Occipital lobe (tissue), 2 donors: ENCODE data around the gene CCDC51. TPM values are rescaled to one million over a fixed set of nuclear protein-coding genes. Genes with fewer than 3 reads are reported as not detected.

Source experiments
- DNase-seq: peaks from one replicate; lab custom pipeline; 2025; lab: John Stamatoyannopoulos, UW
- total RNA-seq: library from RNA; depleted of rRNA; stranded (reverse); fragments of >200 nt; gene quantifications from one replicate; pipeline ENCODE4 v1.2.3, GENCODE V29; 2014

CCDC51 gene
- total RNA-seq, 1 donor from 2014 or later = 7.5 TPM

DNA sequence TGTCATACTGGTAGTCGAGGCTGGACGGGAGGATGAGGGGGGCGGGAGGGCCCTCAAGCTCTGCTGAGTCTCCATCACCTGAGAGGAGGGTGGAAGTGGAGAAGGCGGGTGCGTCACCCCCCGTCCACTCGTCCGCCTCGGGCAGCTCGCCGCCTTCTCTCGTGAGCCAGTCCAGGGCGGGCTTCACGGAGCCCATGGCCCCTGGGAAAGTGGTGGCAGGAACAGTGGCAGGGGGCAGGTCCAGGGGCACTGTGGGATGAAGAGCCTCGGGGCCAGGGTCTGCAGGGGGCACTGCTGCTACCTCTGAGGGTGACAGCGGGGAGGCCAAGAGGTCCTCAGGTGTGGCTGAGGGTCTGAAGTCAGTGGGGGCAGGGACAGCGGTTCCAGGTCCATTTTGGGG is 20.3 kb downstream of the CCDC51 start:
- no peak for DNase-seq

DNA sequence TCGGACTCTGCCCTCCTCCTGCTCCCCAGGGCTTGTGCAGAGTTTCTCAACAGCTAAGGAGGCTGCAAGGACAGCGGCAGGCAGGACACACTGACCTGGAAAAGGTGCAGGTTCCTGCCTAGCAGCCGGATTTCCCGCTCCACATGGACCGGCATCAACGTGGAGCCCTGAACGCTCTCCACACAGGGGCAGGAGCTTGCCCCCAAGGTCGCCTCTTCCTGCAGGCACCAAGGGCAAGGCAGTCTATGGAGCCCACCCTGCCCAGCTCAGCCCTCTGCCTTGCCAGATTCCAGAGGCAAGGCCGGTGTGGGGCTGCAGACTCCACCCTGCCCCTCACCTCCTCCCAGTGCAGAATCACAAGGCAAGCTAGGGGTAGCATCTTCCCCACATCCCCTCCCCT is 20.8 kb downstream of the CCDC51 start:
- DNase-seq = no peak

DNA sequence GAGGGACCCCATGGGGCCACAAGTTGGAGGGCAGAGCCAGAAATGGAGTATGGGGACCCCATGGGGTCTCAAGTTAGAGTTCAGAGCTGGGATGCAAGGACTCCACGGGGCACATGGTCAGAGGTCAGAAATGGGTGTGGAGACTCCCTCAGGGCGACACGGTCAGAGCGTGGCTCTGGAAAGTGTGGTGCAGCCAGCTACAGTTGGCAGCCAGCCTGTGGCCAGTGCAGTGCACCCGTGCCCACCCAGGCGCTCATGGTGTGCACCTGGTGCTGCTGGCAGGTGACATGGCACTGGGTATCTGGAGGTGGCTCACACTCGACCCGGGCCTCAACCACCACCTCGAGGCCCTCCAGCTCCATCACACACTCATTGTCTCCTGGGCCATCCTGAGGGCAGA is 21.3 kb downstream of the CCDC51 start:
- no peak for DNase-seq

DNA sequence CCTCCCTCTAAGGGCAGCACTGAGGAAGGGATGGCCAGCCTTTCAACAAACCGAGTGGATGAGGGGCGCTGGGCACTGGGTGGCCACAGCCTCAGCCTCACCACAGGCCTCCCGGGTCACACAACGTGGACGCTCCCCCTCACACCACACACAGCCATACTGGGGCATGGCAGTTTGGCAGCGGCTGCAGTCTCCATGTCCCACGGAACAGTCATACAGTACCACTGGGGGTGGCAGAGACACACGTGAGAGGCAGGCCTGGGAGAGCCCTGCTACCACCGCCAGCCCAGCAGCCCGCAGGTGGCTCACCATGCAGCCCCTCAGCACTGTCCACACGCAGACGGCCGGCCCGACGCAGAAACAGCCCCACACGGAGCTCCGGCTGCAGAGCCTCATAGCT is 21.8 kb downstream of the CCDC51 start:
- no peak for DNase-seq

DNA sequence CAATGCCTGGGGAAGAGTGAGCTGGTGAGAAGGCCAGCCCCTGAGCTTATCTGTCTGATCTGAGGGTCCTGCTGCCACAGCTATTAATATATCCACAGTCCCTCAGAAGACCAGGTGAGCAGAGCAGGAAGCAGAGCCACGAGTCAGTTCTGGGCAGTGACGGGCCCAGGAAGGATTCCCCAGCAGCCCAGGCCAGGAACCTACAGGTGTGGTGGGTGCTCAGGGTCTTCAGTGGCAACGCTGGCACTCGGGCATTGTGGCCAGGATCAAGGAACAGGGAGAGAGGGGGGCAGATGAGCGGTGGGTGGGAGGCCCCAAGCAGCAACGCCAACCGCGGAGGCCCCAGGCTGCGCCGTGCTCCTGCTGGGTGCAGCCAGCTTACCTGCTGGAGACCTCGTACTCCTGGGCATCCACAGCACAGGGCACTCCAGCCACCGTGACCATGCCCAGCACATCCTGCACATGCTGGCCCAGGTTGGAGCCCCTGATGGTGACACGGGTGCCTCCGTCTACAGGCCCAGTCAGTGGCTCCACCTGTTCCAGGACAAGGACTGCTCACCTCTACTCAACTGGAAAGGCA is 22.3 kb downstream of the CCDC51 start:
- no peak for DNase-seq

DNA sequence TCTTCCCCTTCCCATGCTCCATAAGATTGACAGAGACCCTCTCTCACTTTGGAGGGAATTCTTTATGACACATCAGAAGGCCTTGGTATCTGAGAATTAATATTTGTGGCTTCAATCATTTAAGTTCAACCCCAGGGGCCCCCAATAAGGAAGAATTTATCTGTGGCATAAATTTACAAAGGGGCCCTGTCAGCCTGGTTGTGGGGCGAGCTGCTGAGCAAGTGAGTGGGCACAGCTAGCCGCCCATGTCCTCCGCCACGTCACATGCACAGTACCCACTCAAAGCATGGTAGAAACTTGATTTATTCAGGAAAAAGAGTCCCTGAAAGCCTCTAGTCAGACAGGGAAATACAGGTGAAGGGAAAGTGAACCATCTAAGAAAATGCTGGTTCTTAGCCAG is 23.4 kb downstream of the CCDC51 start:
- DNase-seq = no peak

DNA sequence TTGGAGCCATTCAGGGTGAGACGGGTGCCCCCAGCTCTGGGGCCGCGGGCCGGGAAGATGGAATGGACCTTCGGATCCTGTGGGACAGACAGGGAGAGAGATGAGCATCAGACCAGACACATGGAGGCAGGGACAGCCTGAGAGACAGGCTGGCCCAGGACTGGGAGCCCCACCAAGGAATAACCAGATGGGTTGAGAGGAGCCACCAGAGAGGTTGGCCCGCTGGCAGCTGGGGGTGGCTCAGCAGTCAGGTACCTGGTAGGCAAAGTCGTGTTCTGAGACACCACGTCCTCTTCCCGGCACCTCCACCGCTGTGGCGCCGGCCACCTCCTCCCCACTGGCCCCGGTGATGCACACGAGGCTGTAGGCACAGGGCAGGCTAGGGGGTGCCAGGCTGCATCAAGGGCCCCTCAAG is 23.8 kb downstream of the CCDC51 start:
- no peak for DNase-seq

DNA sequence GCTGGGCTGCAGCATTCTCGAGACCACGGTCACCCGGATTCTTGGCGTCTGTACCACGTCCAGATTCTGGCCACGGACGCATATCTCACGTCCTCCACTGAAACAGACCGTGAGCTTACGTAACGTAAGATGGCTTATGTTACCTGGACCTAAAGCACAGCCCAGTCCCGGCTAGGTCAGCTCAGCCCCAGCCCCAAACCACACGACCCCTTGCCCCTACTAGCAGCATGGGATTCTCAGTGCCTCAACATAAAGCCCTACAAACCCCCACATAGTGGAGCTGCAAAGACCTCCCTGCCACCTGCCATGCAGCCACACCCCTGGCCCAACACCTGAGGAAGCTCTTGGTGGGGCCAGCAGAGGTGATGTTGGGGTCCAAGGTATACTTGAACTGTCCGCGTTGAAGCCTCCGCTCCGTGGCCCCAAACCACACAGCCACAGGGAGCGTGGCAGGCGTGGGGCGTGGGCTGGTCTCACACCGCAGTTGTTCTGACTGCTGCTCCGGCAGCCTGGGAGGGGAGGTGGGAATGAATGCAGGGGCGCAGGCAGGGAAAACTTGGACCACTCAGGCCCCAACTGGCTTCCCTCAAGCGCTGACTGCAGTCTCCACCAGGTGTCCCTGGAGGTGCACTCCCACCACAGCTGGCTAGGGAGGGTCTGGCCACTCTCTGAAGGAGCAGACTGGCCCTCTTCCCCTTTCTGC is 24.5 kb downstream of the CCDC51 start:
- DNase-seq = no peak

DNA sequence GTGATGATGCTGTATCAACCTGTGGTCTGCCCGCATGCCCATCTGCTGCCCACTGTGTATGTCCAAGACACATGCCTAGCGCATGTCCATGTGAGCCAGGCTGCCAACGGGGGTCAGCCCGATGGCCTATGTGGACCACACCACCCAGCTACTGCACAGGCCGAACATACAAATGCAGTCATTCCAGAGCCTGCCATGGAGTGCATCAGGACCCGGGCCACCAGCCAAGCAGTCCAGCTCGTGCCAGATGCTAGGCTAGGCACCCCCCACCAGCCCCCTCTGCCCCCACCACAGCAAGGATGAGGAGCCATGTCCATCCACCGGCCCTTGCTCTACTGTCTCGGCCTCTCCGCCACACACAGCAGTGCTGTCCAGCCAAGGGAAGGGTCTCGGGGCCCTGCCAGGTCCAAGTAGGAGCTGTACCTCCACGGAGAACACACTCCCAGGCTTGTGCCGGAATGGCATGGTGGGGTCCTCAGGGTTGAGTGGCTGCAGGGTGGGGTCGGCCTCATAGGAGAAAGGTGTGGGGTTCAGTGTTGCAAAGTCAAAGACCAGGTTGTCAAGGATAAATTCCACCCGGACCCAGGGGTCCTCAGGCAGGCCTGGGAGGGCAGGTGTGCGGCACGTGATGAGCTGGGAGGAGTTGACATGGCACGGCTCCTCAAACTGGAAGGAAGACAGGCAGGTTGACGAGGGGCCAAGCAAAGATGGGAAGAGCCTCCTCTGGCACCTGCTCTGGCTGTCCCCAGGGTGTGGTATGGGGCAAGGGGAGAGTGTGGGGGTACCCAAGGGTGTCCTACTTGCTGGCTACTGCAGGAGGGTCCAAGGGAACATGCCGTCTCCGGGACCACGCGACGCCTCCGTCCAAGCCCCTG is 25.3 kb downstream of the CCDC51 start:
- no peak for DNase-seq

DNA sequence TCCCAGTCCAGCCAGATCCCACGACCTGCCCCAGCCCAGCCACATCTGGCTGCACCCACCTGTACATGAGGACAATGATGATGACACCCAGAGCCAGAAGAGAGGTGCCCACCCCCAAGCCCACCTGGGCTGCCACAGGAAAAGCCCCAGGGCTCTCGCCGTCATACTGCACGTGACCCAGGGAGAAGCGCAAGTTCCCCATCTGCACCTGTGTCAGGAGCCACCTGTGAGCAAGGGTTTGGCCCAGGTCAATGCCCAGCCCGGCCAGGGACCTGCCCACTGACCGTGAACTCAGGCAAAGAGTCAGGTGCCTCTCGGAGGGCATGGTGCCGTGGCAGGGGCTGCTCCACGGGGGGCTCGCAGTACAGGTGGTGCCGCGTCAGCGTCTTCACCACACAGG is 26.3 kb downstream of the CCDC51 start:
- no peak for DNase-seq

DNA sequence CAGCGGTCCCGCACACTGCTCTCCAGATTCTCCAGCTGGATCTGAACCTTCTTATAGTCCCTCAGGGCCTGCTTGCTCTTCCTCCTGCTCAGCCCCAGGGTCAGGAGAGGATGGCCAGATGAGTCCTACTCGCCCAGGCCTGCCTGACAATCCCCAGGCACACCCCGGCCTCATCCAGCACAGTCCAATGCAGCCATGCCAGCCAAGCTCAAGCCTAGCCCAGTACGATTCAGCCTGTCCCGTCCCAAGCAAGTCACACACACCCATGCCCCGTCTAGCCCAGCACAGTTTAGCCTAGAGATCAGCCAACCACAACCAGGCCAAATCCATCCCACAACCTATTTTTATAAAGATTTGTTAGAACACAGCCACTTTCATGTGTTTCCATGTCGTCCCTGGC is 26.8 kb downstream of the CCDC51 start:
- DNase-seq = no peak

DNA sequence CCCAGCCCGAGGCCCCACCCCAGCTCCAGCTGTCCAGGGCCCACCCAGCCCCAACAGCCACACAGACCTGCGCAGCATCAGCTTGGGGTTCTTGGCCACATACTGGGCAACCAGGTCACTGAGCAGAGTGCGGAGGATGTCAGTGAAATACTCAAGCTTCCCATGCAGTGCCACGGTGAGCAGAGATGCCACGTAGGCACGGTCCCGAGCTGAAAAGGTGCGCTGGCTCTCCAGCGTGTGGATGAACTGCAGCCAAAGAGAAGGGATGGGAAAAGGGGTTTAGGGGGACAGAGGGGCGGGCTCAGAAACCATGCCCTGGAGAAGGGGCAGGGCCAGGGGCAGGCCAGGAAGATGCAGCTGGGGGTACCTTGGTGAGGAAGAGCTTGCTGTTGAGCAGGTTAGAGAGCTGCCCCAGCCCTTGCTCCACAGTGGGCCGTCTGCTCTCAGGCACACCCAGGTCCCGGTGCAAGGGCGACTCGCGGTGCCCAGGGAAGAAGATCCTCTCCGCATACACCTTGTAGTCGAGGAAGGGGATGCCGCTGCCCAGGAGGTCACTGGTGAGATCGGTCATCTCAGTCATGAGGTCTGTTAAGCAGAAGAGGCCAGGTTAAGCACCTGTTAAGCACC is 27.4 kb downstream of the CCDC51 start:
- DNase-seq = no peak

DNA sequence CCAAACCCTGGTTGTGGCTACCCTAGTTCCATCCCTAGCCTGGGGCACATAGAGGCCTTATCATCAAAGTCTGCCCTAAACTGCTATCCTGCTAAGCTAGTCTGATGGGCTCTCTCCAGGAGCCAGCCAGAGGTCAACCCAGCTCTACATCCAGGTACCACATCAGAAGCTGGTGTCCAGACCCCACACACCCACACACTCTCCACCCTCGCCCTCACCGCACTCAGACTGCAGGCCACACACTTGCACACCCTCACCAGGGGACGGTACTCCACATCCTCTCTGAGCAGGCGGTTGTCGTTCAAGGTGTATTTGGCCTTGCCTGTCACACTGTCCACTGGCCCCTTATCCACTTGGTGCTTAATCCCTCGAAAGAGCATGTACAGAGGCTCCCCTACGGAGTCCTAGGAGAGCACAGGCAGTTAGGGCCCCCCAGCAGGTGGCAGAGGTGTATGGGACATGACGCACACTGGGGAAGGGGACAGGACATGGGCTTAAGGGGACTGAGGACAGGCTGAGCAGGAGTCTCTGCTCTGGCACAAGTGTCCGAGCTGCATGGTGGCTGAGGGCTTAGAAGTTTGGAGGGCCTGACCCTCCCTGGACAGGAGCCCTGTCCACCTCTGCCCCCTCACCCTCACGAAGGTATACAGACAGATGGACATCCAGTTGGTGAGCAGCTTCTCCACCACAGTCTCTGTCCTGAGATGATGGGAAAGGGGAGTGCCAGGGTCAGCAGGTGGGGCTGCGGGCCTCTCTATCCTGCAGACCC is 28.1 kb downstream of the CCDC51 start:
- DNase-seq = no peak

DNA sequence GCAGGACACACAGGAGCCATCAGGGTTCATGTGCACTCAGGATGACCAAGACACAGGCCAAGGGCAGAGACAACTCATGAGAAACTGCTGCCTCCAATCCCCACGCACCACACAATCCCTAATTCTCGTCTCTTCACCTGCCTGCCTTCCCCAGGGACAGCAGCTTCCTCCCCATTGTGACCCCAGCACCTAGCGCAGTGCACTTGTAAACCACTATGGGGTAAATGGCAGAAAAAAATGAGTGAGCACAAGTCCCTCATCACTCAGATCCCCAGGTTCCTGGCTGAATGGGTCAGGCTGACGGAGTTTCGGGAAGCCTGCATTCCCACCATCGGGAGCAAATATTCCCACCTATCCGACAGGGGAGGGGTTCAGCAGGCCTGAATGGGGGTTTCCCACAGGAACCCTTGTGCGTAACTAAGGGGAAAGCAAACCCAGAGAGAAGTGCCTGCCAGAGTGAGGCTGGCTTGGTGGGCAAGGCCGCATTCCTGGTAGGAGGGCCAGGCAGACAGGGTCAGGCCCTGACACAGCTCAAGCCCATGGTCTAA is 28.8 kb downstream of the CCDC51 start:
- no peak for DNase-seq

DNA sequence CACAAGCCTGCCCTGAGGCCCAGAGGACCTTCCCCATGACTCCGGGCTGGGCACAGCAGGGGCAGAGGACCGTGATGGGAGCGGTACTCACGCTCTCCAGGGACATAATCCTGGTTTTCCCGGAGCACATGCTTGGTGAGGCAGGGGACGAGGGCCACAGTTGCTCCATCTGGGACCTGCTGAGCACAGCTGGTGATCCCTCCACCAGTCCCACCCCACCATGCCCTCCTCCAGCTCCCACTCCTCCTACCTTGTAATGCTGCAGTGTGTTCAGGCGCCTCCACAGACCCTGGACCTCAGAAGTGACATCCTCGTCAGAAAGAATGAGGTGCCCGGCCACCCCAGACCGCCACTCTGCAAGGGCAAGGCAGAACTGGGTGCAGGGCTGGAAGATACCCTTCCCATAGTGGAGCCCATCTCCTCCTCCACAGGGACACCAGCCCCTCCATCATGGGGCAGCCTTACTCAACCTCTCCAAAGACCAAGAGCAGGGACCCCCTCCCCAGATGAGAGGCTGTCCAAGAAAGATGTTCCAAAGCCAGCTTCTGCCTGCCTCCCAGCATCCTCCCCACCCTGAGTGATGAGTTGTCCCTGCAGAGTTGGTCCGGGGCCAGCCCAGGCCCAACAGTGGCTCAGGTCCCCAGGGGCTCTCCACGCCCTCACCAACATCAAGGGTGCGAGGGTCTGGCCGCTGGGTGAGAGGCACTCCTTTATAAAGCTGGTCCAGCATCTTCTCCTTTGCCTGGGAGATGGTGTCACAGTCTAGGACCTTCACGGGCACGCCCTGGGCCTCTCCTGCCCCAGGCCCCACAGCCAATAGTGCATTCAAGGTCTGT is 29.5 kb downstream of the CCDC51 start:
- no peak for DNase-seq

DNA sequence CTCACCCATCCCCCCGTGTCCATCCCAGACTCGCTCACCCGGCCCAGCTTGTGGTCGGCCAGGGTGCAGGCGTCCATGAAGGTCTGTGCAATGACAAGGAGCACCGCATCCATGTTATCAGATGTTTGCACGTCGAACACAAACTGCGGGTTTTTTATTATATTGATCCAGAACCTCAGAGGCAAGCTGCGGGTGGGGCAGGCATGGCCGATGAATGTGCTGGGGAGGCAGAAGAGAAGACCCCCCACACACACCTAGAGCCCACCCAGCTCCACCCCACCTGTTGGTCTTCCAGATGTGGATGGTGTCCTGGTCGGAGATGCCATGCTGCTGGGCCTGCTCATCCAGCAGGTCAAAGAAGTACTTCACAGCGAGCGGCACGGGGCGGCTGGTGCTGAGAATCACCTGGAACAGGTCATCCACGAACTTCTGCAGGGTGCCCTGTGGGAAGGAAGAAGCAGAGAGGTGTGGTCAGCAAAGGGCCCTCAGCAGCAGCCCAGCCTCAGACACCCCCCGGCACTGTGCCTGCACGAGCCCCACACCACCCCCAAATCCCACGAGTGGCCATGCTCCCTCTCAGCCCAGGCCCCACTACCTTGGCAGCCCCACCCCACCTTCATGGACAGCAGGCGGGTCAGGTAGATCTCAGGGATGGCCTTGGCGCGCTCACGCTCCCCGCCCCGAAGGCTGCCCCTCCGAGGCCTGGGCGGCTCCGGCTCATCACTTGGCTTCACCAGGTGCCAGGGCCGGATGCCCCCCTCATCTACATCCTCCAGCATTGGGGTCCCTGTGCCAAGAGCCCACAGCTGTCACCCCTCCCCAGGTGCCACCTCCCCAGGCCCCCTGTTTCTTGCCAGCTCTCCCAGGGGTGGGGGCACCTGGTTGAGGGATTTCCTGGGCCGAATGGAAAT is 30.4 kb downstream of the CCDC51 start:
- DNase-seq = no peak

DNA sequence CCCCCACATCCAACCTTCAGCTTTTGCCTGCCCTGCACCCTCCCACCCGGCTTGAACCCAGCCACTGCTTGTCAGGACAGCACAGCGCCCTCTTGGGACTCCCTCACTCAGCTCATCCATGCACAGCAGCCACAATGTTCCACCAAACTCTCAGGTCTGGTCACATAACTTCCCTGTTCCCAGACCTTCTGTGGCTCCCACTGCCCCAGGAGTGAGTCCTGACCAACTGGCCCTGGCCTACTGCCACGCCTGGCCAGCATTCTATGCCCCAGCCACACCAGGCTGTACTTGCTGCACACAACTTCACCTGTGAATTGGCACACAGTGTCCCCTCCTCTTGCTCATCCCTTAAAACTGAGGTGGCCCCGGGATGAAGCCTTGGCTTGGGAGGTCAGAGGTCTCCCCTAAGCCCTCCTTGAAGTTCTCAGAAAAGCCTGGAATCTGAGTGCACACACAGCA is 31.1 kb downstream of the CCDC51 start:
- DNase-seq = no peak

DNA sequence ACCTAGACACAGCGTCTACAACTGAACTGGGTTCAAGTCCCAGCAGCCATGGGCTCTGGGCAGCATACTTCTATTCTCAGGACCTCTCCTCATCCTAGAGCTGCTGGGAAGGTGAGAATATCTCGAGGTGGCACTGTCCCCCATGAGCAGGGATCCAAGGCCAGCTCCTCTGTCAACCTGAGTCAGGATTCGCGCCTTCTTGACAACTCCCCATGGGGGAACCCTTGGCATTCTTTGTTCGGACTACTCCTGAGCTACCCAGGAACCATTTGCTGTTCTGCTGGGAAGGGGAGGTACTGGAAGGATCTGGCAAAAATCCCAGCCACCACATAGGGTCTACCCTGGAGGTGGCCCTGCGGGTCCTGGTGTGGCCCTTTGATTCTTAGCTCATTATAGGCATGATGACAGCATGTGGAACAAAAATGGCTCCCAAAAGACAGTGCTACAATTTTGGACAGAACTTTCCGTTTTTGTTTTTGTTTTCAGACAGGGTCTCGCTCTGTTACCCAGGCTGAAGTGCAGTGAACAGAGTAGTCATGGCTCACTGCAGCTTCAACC is 32.3 kb downstream of the CCDC51 start:
- DNase-seq = no peak
